Mesodermal cell (in vitro differentiated cells): ENCODE results near the gene STK32B.

Experiments used
- H3K27ac ChIP-seq: 2 replicates; pipeline ENCODE4 v1.7.0; 2013; ENCODE audit warnings: mild to moderate bottlenecking, low read depth, low read length, moderate library complexity; ENCODE audit not compliant: severe bottlenecking
- H3K36me3 ChIP-seq: 2 replicates; pipeline ENCODE4 v1.7.1; 2013; ENCODE audit warnings: mild to moderate bottlenecking, low read length, moderate library complexity; ENCODE audit not compliant: control insufficient read depth, insufficient read depth
- H3K4me1 ChIP-seq: one replicate; pipeline ENCODE4 v1.7.1; 2013; ENCODE audit warnings: mild to moderate bottlenecking, low read length; ENCODE audit not compliant: insufficient read depth, control insufficient read depth, poor library complexity, severe bottlenecking
- H3K4me3 ChIP-seq: 2 replicates; pipeline ENCODE4 v1.7.0; 2013; ENCODE audit warnings: low read length, control low read depth, mild to moderate bottlenecking; ENCODE audit not compliant: insufficient read depth, poor library complexity, severe bottlenecking; ENCODE audit errors: extremely low read depth
- H3K9me3 ChIP-seq: 2 replicates; pipeline ENCODE4 v1.7.1; 2013; ENCODE audit warnings: mild to moderate bottlenecking, low read length, moderate library complexity; ENCODE audit not compliant: control insufficient read depth
- WGBS, 2 experiments: methylation state at CpG; one replicate each; pipeline ENCODE4 v1.1.5; 2013; ENCODE audit warnings: missing lambda C conversion rate in 2 of 2; ENCODE audit not compliant: insufficient coverage in 2 of 2; 5-methylcytosine and 5-hydroxymethylcytosine counted together

STK32B gene

DNA sequence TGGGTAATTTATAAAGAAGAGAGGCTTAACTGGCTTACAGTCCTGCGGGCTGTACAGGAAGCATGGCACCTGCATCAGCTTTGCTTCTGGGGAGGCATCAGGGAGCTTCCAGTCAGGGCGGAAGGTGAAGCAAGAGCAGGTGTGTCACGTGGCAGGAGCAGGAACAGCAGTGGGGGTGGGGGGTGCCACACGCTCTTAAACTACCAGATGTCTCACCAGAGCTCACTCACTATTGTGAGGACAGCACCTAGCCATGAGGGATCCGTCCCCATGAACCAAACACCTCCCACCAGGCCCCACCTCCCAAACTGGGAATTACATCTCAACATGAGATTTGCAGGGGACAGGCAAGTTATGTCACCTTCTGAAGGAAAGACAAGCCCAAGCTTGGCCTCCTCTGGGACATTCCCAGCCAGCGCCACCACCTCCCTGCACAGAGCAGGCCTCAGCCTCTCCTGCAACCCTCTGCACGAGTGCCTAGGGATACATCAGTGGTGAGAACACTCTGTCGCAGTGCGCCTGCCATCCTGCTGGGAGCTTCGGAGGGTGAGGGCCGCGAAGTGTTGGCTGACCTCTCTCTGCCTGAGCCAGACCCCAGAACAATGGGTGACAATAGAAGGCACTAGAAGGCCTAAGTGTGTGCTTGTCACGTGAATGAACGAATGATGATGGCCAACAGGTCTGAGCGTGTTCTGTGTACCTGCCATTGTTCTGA, 412.8 kb downstream of the STK32B start:
- Histone ChIP-seq H3K9me3 (no peaks in the 10 kb centered on the region), H3K4me3 (no peak overlapping the region), H3K4me1 (no peaks in the 10 kb centered on the region), H3K27ac (no peak overlapping the region), H3K36me3 (no peaks in the 10 kb centered on the region)
- 86 to 88% methylated on average over 12 to 15 of the region's 15 CpGs for WGBS, 2 experiments

DNA sequence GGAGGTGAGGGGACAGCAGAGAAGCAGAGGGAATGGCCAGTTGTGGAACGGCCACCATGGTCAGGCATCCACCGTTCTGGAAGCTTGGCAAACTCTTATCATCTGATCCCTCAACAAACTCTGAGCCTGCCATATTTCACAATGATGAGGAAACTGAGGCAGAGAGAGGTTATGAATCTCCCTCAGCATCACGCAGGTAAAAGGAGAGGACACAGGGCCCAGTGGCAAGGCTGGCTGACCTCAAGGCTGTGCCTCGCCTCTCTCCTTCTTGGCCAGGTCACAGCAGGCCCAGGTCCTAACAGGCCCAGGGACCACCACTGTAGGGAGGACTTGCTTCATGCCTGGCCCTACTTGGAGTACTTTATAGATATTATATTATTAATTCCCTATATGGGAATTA, 414.2 kb downstream of the STK32B start:
- Histone ChIP-seq H3K9me3 (no peaks in the 10 kb centered on the region), H3K4me3 (no peak overlapping the region), H3K36me3 (no peaks in the 10 kb centered on the region), H3K27ac (no peak overlapping the region), H3K4me1 (no peaks in the 10 kb centered on the region)
- WGBS, 2 experiments = 75 to 81% methylated on average over 1 to 4 of the region's 4 CpGs

DNA sequence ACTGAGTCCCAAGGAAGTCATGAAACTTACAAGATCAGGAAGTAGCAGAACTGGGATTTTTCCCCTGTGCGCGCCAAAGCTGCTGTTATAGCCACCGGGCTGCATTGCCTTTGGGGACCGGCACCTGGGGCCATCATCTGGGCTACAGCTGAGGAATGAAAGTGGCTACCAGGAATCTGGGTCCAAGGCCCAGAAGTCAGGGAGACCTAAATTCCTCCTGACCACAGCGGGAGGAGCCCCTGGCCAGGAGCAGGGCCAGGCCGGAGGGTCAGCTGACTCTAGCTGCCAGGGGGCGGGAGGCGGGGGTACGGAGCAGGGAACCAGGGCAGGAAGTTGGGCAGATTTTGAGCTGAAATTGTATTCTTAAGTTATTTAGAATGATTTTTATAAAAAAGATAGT, 414.7 kb downstream of the STK32B start:
- no peak overlapping the region for H3K4me3 ChIP-seq
- H3K9me3 ChIP-seq = no peaks in the 10 kb centered on the region
- H3K4me1 ChIP-seq = no peaks in the 10 kb centered on the region
- H3K36me3 ChIP-seq = no peaks in the 10 kb centered on the region
- H3K27ac ChIP-seq = no peak overlapping the region
- WGBS, 2 experiments = 81 to 94% methylated on average over 6 to 9 of the region's 9 CpGs

DNA sequence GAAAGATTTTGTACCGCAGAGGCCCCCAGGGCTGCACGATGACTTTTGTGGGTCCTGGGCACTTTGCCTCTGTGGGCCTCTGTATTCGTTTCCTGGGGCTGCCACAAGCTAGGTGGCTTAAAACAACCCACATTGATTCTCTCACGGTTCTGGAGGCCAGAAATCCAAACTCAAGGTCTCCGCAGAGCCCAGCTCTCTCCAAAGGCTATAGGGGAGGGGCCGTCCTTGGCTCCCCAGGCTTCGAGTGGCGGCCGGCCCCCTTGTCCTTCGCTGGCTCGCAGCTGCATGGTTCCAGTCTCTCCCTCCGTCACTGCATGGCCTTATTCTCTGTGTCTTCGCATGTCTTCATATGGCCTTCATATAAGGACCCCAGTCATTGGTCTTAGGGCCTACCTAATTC, 415.8 kb downstream of the STK32B start:
- Histone ChIP-seq H3K9me3 (no peaks in the 10 kb centered on the region), H3K4me3 (no peak overlapping the region), H3K4me1 (no peaks in the 10 kb centered on the region), H3K36me3 (no peaks in the 10 kb centered on the region), H3K27ac (no peak overlapping the region)
- 81 to 94% methylated on average over 12 to 13 of the region's 13 CpGs for WGBS, 2 experiments

DNA sequence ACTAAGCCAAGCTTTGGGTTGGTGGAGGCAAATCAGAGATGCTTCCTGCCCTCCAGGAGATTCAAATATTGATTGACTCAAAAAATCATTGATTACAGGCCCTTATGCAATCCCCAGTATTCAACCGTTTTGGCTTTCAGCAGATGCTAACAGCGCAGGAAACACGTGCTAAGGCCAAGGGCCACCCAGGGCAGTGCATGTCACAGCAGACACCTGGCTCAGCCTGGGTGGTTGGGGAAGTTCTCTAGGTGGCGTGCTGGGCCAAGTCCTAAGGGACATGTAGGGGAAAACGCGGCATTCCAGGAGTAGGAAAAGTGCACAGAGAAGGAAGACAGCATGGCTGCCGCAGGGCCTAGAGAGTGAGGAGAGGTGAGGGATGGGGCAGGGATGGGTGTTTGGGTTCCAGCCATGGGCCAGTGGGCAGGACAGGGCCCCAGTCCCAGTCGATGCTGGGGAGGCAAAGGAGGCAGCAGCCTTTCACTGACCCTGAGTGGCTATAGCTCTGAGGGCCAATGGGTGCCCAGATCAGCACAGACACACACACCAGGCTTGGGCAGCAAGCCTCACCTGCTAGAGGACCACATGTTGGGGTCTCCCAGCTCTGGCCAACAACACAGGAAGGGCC, 418.0 kb downstream of the STK32B start:
- H3K4me1 ChIP-seq = no peaks in the 10 kb centered on the region
- WGBS, 2 experiments = 93 to 94% methylated on average over 6 to 8 of the region's 8 CpGs
- no peaks in the 10 kb centered on the region for H3K9me3 ChIP-seq
- H3K27ac ChIP-seq = no peak overlapping the region
- no peaks in the 10 kb centered on the region for H3K36me3 ChIP-seq
- H3K4me3 ChIP-seq = no peak overlapping the region

DNA sequence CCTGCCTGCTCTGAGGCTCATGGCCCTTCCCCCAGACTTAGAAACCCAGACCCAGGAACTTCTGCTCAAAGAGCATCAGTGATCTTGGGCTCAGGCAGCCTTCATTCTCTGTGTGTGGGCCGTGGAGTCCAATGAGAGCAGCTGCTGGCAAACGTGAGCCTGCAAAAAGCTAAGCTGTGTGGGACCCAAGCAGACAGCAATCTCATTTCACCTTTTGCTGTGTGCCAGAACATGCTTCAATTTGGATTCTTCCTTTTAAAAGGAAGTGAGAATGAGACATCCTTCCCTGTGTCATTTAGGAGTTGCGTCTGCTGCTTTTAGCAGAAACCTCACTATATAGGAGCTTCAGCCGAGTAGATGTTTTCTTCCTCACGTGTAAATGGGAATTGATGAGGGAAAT, 418.6 kb downstream of the STK32B start:
- WGBS, 2 experiments = 79 to 92% methylated on average over 3 to 5 of the region's 5 CpGs
- Histone ChIP-seq H3K9me3 (no peaks in the 10 kb centered on the region), H3K27ac (no peak overlapping the region), H3K4me1 (no peaks in the 10 kb centered on the region), H3K4me3 (no peak overlapping the region), H3K36me3 (no peaks in the 10 kb centered on the region)

DNA sequence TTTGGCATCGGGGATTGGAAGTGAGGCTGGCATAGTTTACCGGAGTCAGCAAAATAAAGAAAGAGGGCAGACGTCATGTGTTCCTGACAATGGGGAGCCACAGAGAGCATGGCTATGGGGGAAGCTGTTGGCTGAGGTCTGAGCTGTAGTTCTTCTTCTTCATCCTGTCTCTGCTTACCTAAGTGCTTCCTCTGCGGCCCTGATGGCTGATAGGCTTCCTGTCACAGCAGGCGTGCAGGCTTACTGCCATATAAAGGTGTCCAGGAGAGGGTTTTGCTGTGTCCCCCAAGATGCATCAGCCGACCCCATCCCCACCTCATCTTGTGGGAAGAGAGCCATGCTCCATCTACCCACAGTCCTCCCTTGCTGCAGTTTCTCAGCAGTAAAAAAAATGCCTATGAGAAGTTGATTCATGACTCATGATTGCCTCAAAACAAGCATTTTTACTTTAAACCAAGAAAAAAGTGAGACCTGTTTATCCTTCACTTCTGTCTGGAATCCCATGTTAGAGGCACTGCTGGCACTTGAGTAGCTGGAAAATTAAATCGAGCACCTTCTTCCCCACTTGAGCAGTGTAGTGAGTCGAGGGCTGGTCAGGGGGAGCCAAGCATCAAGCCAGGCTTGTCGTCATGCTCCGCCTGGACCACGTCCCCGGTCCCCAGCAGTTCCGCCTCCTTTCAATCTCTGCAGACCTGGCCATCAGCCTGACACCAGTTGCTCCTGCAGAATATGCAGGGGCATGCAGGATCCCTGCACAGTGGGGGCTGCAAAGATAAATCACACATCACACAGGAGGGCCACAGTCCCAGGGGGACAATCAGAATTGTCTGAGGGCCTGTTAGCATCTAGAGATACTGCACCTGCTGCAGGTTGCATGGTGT, 419.3 kb downstream of the STK32B start:
- no peaks in the 10 kb centered on the region for H3K36me3 ChIP-seq
- H3K4me3 ChIP-seq = no peak overlapping the region
- H3K9me3 ChIP-seq = no peaks in the 10 kb centered on the region
- no peaks in the 10 kb centered on the region for H3K4me1 ChIP-seq
- no peak overlapping the region for H3K27ac ChIP-seq
- 84 to 91% methylated on average over 7 to 10 of the region's 13 CpGs for WGBS, 2 experiments

DNA sequence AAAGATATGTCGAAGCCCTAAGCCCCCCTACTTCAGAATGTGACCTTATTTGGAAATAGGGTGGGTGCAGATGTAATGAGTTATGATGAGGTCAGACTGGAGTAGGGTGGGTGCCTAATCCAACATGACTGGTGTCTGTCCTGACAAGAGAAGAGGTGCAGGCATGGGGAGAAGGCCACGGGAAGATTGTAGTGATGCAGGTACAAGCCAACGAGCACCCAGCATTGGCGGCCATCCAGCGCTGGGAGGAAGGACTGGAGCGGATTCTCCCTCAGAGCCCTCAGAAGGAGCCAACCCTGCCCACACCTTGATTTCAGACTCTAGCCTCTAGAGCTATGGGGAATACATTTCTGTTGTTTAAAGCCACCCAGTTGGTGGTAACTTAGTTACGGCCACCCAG, 419.9 kb downstream of the STK32B start:
- Histone ChIP-seq H3K4me3 (no peak overlapping the region), H3K9me3 (no peaks in the 10 kb centered on the region), H3K4me1 (no peaks in the 10 kb centered on the region), H3K36me3 (no peaks in the 10 kb centered on the region), H3K27ac (no peak overlapping the region)
- WGBS, 2 experiments = 94 to 96% methylated on average over 3 to 7 of the region's 7 CpGs

DNA sequence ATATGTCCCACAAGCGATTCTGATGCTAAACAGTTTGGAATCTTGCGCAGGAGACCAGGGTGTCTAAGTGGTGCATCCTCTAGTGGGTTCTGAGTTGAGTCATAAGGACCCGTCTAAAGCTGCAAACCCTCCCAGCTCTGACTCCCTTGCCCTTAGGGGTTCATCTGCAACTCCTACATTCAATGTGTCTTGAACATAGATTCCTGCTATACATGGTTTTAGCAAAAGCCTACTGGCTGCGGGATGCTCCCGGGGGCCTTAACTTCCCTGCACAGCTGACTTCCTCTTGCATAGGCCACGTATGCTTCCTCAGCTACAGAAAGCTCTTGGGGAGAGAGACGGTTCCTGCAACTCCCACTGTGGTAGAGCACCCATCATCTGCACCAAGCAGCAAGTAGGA, 420.4 kb downstream of the STK32B start:
- H3K36me3 ChIP-seq = no peaks in the 10 kb centered on the region
- 93% methylated on average over 5 to 6 of the region's 7 CpGs for WGBS, 2 experiments
- no peak overlapping the region for H3K4me3 ChIP-seq
- H3K27ac ChIP-seq = no peak overlapping the region
- no peaks in the 10 kb centered on the region for H3K4me1 ChIP-seq
- no peaks in the 10 kb centered on the region for H3K9me3 ChIP-seq

DNA sequence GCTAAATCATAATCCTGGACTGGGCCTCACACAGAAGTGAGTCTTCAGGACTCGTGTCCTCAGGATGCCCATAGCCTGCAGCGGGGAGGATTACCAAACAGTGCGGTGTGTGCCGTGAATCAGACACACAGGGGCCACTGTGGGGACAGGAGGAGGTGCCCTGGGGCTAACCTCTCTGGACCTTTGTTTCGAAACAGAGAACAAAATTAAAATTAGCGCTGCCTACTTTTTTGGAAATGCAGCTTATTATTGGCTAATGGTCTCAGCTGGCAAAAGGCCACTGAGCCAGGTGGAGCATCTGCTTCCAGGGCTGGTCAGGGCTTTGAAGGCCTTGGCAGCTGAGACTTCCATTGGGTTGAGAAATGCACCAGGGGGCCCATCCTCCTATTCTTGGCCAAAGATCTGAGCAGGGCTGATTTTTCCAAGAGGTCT, 420.9 kb downstream of the STK32B start:
- WGBS, 2 experiments = 95 to 97% methylated on average over 6 of the region's 6 CpGs
- no peaks in the 10 kb centered on the region for H3K36me3 ChIP-seq

More for the DNA sequence above, 420.9 kb downstream of the STK32B start:
- H3K4me3 ChIP-seq = no peak overlapping the region
- no peak overlapping the region for H3K27ac ChIP-seq
- no peaks in the 10 kb centered on the region for H3K9me3 ChIP-seq
- no peaks in the 10 kb centered on the region for H3K4me1 ChIP-seq
